ENCODE results near the gene ARHGAP18. TPM values are rescaled to one million over a fixed set of nuclear protein-coding genes. Genes with fewer than 3 reads are reported as not detected.

ARHGAP18 gene
- total and polyA plus RNA-seq, 12 donors, result 2.2 to 15.4 (median 4.1) TPM

DNA sequence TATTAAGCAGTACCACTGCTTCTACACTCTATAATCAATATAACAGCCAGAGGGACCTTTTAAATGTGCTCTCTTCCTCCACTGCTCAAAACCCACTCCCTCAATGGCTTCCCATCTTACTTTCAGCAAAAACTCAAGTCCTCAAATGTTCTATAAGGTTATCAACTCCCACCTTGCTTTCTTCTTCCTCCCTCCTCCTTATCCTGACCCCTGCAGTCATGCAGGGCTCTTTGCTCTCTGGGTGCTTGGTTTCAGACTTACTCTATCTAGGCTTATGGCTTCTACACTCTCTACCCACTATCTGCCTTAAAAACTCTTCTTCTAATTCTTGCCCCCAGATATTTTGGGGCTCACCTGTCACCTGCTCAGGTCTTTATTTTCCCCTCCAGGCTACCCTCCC is 5.3 kb downstream of the ARHGAP18 start:
- intact Hi-C loops (cut with DNase I), result loop anchor here in 1 of 10 donors (10.0 kb wide), 1 partner anchor 60 kb away; no protein-coding TSS in a partner anchor

GRCh38 chr6:129701721-129702455 is 8.1 kb downstream of the ARHGAP18 start:
- ATAC-seq (no peak), DNase-seq (no peak)
- Histone ChIP-seq H3K36me3 (peaks cover 0 to 8% (median 0%) of the 10 kb centered on the region in 9 donors), H3K4me3 (no peak overlapping the region), H3K27me3 (no peaks in the 10 kb centered on the region), H3K9me3 (no peaks in the 10 kb centered on the region), H3K27ac (peak overlapping the region in 1 of 10 donors; percentile 40), H3K4me1 (peaks cover 0 to 60% (median 2%) of the 10 kb centered on the region in 9 donors)
- 63 to 82% methylated on average over 4 of the region's 4 CpGs for WGBS, 2 donors
- TF ChIP-seq, protein P1, sequence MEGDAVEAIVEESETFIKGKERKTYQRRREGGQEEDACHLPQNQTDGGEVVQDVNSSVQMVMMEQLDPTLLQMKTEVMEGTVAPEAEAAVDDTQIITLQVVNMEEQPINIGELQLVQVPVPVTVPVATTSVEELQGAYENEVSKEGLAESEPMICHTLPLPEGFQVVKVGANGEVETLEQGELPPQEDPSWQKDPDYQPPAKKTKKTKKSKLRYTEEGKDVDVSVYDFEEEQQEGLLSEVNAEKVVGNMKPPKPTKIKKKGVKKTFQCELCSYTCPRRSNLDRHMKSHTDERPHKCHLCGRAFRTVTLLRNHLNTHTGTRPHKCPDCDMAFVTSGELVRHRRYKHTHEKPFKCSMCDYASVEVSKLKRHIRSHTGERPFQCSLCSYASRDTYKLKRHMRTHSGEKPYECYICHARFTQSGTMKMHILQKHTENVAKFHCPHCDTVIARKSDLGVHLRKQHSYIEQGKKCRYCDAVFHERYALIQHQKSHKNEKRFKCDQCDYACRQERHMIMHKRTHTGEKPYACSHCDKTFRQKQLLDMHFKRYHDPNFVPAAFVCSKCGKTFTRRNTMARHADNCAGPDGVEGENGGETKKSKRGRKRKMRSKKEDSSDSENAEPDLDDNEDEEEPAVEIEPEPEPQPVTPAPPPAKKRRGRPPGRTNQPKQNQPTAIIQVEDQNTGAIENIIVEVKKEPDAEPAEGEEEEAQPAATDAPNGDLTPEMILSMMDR (IDR thresholded peaks at IDR 0.05), result no peak
- intact Hi-C loops (cut with DNase I), result loop anchor here in 1 of 10 donors (10.0 kb wide), 1 partner anchor 57 kb away; no protein-coding TSS in a partner anchor

More for the DNA sequence above, 5.3 kb downstream of the ARHGAP18 start:
- no peak overlapping the region for H3K27ac ChIP-seq
- TF ChIP-seq, protein P1 (IDR thresholded peaks at IDR 0.05), result no peak
- ATAC-seq (no peak), DNase-seq (no peak)
- no peaks in the 10 kb centered on the region for H3K9me3 ChIP-seq
- H3K27me3 ChIP-seq, result no peaks in the 10 kb centered on the region
- H3K4me3 ChIP-seq, result no peak overlapping the region
- H3K36me3 ChIP-seq, result peaks cover 0 to 11% (median 0%) of the 10 kb centered on the region in 9 donors
- peaks cover 0 to 83% (median 17%) of the 10 kb centered on the region in 9 donors for H3K4me1 ChIP-seq

DNA sequence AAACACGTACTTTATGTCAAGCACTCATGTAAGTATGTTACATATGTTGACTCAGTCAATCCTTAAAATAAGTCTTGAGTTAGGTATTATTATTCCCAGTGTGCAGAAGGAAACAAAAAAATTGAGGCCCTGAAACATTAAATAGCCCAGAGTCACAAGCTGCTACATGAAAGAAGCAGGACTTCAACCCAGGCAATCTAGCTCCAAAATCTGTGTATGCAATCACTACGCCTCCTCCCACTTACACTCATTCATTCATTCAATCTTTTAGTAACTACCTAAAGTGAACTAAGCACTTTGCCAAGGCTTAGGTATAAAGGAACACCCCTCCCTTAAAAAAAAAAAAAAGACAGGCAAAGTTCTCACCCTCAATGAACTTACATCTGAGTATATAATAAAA is 9.3 kb downstream of the ARHGAP18 start:
- no peak overlapping the region for H3K4me3 ChIP-seq
- TF ChIP-seq, protein P1 (IDR thresholded peaks at IDR 0.05), result no peak
- intact Hi-C loops (cut with DNase I), result loop anchor here in 1 of 10 donors (10.0 kb wide), 1 partner anchor 56 kb away; no protein-coding TSS in a partner anchor
- no peaks in the 10 kb centered on the region for H3K9me3 ChIP-seq
- 90 to 96% methylated on average over 2 of the region's 2 CpGs for WGBS, 2 donors
- H3K27ac ChIP-seq, result no peak overlapping the region
- DNase-seq (no peak), ATAC-seq (no peak)
- H3K36me3 ChIP-seq, result no peaks in the 10 kb centered on the region
- no peaks in the 10 kb centered on the region for H3K27me3 ChIP-seq
- peaks cover 0 to 68% (median 5%) of the 10 kb centered on the region in 9 donors for H3K4me1 ChIP-seq

- Histone ChIP-seq H3K4me3 (no peak overlapping the region), H3K27ac (no peak overlapping the region), H3K9me3 (no peaks in the 10 kb centered on the region), H3K4me1 (peaks cover 0 to 67% (median 7%) of the 10 kb centered on the region in 9 donors), H3K27me3 (no peaks in the 10 kb centered on the region), H3K36me3 (no peaks in the 10 kb centered on the region)
- TF ChIP-seq, protein P1 (IDR thresholded peaks at IDR 0.05), result no peak
- 88 to 93% methylated on average over 2 of the region's 2 CpGs for WGBS, 2 donors
- no peak for DNase-seq
- intact Hi-C loops (cut with DNase I), result loop anchor here in 1 of 10 donors (10.0 kb wide), 1 partner anchor 55 kb away; no protein-coding TSS in a partner anchor
- ATAC-seq, result no peak
Measured at GRCh38 chr6:129699659-129700058, 10.3 kb downstream of the ARHGAP18 start.
